Mucosa of stomach (tissue), 1 donor: ENCODE data around the gene SNAP47.

Source experiments
- H3K27me3 ChIP-seq: one replicate; pipeline ENCODE4 v1.7.0; 2013; ENCODE audit warnings: mild to moderate bottlenecking, low read length; ENCODE audit not compliant: control insufficient read depth, insufficient read depth
- H3K36me3 ChIP-seq: one replicate; pipeline ENCODE4 v1.7.0; 2013; ENCODE audit warnings: low read length; ENCODE audit not compliant: control insufficient read depth, insufficient read depth
- H3K4me1 ChIP-seq: one replicate; pipeline ENCODE4 v1.7.0; 2013; ENCODE audit warnings: mild to moderate bottlenecking, low read length; ENCODE audit not compliant: control insufficient read depth, insufficient read depth
- H3K4me3 ChIP-seq: one replicate; pipeline ENCODE4 v1.7.0; 2013; ENCODE audit warnings: low read length
- H3K9ac ChIP-seq: one replicate; pipeline ENCODE4 v1.7.0; 2013; ENCODE audit warnings: mild to moderate bottlenecking, low read length, moderate library complexity
- H3K9me3 ChIP-seq: one replicate; pipeline ENCODE4 v1.7.0; 2013; ENCODE audit warnings: mild to moderate bottlenecking, low read length, moderate library complexity; ENCODE audit not compliant: control insufficient read depth
- donor health status: Pancreatic carcinoma.

Gene SNAP47

DNA sequence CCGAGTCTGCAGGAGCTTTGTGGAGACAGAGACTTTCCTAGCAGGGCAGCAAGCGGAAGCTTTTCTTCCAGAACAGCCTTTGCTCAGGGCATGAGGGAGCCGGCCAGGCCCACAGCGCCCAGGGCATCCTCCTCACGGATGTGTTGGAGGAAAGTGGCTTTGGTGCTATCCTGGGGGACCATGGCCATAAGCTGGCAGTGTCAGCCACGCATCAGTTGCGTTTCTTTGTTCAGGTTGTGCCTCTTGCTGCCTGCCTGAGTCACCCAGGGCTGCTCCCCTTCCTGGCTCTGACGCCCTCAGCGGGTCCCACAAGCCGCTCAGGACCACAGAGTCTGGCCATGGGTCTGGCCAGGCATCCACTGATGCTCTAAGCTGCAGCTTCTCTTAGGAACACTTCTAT lies 40.6 kb downstream of the SNAP47 start:
- no peak overlapping the region for H3K4me3 ChIP-seq
- H3K4me1 ChIP-seq: no peaks in the 10 kb centered on the region
- no peak overlapping the region for H3K9ac ChIP-seq
- H3K9me3 ChIP-seq: no peaks in the 10 kb centered on the region
- H3K36me3 ChIP-seq: no peaks in the 10 kb centered on the region
- H3K27me3 ChIP-seq: no peaks in the 10 kb centered on the region

DNA sequence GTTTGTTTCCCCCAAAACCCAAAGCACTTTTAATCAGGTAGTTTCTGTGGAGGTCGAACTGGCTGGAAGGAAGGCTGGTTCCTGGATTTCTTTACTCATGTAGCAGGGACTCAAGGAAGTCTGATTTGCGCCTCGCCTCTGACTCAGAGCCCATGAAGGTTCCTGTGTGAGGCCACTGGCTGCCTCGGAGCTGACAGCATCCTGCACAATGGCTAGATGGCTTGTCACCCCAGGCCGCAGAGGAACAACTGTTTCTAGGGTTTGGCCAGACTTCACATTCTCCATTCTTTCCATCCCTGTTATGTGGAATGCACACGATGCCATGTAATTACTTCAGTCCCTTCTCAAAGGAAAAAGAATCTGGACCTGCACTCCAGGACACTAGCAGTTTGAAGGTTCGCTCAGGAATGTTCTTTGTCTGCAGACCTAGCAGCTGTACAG lies 41.1 kb downstream of the SNAP47 start:
- no peaks in the 10 kb centered on the region for H3K9me3 ChIP-seq
- no peaks in the 10 kb centered on the region for H3K36me3 ChIP-seq
- no peak overlapping the region for H3K4me3 ChIP-seq
- no peaks in the 10 kb centered on the region for H3K27me3 ChIP-seq
- no peaks in the 10 kb centered on the region for H3K4me1 ChIP-seq
- no peak overlapping the region for H3K9ac ChIP-seq

DNA sequence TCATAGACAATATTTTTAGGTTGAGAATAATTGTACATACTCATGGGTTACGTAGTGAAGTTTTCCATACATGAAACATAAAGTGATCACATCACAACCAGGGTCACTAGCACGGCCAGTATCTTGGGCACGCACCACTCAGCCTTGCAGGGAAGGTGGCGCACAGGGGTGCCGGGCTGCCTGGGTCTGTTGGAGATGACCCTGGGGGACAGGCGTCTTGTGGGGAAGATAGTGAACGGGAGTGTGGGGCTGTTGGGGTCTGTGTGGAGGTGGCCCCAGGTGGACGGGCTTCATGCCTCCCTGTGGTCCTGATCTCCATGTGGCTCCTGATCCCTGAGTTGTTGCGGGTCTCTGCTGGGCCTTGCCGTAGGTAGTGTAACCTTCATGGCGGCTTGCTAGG lies 41.9 kb downstream of the SNAP47 start:
- H3K4me3 ChIP-seq: no peak overlapping the region
- no peak overlapping the region for H3K9ac ChIP-seq
- H3K27me3 ChIP-seq: no peaks in the 10 kb centered on the region
- H3K4me1 ChIP-seq: no peaks in the 10 kb centered on the region
- no peaks in the 10 kb centered on the region for H3K9me3 ChIP-seq
- no peaks in the 10 kb centered on the region for H3K36me3 ChIP-seq

DNA sequence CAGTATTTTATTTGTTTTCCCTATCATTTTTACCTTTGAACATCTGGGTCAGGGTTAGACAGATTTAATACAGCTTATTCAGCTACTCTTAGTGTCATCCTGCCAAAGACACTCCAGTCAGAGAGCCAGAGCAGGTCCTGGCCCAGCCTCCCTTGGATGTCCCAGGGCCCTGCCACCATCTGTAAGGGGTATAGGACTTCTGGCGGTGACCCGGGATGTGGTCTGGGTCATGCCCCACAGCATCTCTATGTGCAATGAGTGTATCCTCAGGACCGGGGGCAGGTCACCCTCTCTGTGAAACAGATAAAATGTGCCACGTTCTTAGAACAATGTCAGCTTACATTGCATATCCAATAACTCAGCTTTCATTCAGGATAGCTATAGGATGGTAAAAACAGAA lies 42.4 kb downstream of the SNAP47 start:
- H3K4me1 ChIP-seq: no peaks in the 10 kb centered on the region
- no peaks in the 10 kb centered on the region for H3K9me3 ChIP-seq
- H3K36me3 ChIP-seq: no peaks in the 10 kb centered on the region
- H3K4me3 ChIP-seq: no peak overlapping the region
- no peaks in the 10 kb centered on the region for H3K27me3 ChIP-seq
- H3K9ac ChIP-seq: no peak overlapping the region

DNA sequence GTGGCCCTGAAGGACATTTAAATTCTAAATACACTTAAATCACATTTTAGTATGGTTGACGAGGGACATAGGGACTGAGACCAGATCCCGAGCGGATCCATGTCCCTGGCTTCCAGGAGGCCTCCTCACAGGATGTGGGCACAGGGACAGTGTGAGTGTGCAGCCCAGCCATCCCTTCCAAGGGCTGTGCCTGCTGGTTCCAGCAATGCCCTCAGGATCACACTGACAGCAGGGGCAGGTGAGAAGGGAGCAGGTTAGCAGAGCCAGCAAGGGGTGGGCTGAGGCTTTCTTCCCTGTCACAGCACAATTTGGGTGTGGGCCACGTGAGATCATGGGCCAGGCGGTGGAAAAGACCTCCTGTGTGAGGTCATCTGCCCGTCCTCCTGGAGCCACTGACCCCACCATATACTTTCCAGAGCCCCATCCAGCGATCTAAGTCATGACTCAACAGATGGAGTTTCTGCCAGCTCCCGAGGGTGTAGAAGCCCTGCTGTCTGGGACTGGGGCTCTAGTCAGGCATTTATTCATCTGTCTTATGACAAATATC lies 43.2 kb downstream of the SNAP47 start:
- H3K36me3 ChIP-seq: no peaks in the 10 kb centered on the region
- no peaks in the 10 kb centered on the region for H3K9me3 ChIP-seq
- H3K4me3 ChIP-seq: no peak overlapping the region
- no peaks in the 10 kb centered on the region for H3K27me3 ChIP-seq
- H3K9ac ChIP-seq: no peak overlapping the region
- no peaks in the 10 kb centered on the region for H3K4me1 ChIP-seq

DNA sequence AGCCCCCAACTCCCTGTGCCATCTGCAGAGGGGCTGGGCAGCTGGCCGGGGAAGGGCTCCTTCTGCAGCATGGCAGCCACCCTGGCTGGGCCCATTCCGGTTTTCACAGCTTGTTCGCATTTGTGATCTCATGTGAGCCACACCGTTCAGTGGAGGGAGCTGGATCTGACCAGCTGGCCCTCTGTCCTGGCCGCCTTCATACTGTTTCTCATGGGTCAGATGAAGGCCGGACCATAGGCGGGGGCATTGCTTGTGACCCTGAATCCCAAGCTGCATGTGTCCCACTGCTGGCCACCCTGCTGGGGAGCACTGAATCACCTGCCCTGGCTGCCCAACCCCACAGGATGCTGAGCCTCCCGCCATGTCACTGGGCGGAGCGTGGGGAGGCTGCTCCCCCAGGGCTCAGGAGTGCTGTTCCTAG lies 43.8 kb downstream of the SNAP47 start:
- Histone ChIP-seq H3K9ac (no peak overlapping the region), H3K9me3 (no peaks in the 10 kb centered on the region), H3K36me3 (no peaks in the 10 kb centered on the region), H3K27me3 (no peaks in the 10 kb centered on the region), H3K4me3 (no peak overlapping the region), H3K4me1 (no peaks in the 10 kb centered on the region)

DNA sequence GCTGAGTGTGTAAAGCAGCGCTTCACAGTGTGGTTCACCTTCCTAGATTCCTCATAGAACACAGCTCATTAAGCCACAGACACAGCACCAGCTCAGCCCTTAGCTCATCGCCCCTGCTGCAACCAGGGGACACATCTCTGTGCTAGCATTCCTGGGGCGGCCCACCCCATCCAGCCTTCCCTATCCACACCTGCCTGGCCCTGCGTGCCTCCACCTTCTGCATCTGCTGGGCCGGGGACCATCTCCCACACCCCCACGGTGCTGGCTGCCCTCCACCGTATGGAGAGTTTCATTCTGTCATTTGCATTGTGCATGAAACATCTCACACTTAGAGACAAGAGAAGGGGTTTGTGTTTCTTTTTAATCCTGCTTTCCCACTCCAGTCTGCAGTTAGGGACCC lies 44.5 kb downstream of the SNAP47 start:
- Histone ChIP-seq H3K9me3 (no peaks in the 10 kb centered on the region), H3K27me3 (no peaks in the 10 kb centered on the region), H3K36me3 (no peaks in the 10 kb centered on the region), H3K4me1 (no peaks in the 10 kb centered on the region), H3K4me3 (no peak overlapping the region), H3K9ac (no peak overlapping the region)

DNA sequence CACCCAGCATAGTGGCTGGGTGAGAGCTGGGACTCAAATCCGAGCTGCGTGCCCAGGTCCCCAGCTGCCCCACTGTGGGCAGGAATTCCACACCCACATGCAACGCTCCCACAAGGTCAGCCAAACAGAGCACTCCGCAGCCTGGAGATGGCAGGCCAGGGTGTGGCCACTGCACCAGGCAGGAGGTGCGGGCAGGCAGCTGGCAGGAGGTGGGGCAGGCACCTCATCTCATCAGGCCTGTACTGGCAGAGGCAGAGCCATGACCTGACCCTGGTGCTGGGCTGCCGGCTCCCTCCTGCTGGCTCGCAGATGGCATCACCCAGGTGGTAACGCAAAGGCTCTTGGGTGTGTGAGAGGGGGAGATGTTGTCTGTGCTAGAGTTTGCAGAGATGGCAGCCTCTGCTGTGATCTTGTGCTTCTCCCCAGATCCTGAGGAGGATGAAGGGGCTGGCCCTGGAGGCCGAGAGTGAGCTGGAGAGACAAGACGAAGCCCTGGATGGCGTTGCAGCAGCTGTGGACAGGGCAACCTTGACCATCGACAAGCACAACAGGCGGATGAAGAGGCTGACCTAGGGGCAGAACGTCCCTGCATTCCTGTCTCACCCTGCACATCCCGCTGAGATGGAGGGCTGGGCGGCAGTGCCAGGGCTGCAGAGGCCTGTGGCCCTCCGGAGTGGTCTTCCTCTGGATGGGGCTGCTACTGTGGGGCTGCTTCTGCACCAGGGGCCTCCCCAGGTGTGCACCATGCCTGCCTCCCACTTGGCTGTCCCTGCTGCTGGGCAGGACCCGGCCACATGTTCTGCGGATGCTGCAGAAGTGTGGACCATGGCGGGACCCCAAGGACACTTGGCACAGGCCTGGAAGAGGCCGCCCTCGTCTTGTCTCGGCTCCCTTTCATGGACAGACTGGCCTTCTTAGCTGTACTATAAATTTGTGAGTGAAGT lies 45.1 kb downstream of the SNAP47 start:
- no peaks in the 10 kb centered on the region for H3K4me1 ChIP-seq
- H3K27me3 ChIP-seq: no peaks in the 10 kb centered on the region
- no peaks in the 10 kb centered on the region for H3K36me3 ChIP-seq
- no peak overlapping the region for H3K4me3 ChIP-seq
- no peak overlapping the region for H3K9ac ChIP-seq
- no peaks in the 10 kb centered on the region for H3K9me3 ChIP-seq

DNA sequence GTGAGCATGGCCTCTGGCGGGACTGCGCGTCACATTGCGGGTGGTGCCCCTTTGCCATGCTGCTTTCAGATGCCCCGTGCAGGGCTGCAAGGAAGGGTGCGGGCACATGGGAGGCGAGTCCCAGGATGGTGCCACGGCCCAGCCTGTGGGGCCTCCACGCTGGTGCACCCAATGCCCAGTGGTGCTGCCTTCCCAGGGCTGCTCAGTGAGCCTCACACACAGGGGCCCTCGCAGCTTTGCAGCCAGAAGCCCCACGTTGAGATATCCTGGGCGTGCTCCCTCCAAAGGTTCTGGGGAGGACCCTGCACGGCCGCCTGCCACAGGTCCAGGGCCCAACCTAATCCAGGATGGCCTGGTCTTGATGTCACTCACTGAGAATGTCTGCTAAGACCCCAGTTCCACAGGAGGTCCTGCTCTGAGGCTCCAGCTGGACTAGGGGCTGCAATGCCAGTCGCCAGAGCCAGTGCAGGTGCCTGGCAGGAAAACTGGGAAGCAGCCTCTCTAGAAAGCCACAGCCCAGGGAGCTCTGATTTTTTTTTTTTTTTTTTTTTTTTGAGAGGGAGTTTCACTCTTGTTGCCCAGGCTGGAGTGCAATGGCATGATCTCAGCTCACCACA lies 46.2 kb downstream of the SNAP47 start:
- peaks cover 6% of the 10 kb centered on the region for H3K4me1 ChIP-seq

DNA sequence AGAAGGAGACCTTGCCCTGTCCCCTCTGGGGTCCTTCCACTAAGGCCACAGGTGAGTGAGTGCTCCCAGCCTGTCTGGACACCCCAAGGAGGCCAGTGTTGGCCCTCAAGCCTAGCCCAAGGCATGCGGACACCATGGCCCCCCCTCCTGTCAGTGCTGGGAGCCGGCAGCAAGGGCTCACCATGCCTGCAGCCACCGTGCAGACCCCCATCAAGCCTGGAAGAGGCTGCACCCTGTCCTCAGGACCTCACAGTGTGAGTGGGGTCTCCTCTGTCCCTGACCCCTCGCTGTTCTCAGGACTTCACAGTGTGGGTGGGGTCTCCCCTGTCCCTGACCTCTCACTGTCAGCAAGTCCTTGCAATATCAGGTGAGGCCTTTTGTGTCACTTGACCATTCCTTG lies 47.0 kb downstream of the SNAP47 start:
- H3K4me1 ChIP-seq: peaks cover 14% of the 10 kb centered on the region
- H3K4me3 ChIP-seq: no peak overlapping the region
- H3K9me3 ChIP-seq: no peaks in the 10 kb centered on the region
- H3K36me3 ChIP-seq: no peaks in the 10 kb centered on the region
- no peak overlapping the region for H3K9ac ChIP-seq
- H3K27me3 ChIP-seq: peaks cover 18% of the 10 kb centered on the region

More for the DNA sequence above, 46.2 kb downstream of the SNAP47 start:
- no peaks in the 10 kb centered on the region for H3K9me3 ChIP-seq
- no peak overlapping the region for H3K4me3 ChIP-seq
- H3K36me3 ChIP-seq: no peaks in the 10 kb centered on the region
- H3K27me3 ChIP-seq: peaks cover 10% of the 10 kb centered on the region
- no peak overlapping the region for H3K9ac ChIP-seq

DNA sequence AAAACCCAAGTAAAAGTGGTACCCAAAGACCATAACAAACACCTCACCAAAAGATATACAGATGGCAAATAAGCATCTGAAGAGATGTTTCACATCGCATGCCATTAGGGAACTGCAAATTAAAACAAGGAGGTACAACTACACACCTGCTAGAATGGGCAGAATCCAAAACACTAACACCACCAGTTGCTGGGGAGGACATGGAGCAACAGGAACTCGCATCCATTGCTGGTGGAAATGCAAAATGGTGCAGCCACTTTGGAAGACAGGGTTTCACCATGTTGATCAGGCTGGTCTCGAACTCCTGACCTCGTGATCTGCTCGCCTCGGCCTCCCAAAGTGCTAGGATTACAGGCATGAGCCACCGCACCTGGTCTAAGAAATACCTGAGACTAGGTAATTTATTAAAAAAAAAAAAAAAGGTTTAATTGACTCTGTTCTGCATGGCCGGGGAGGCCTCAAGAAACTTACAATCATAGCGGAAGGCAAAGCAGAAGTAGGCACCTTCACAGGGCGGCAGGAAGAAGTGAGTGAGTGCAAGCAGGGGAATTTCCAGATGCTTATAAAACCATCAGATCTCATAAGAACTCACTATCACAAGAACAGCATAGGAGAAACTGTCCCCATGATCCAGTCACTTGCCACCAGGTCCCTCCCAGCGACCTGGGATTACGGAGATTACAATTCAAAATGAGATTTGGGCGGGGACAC lies 50.0 kb downstream of the SNAP47 start:
- no peak overlapping the region for H3K4me3 ChIP-seq
- H3K27me3 ChIP-seq: peaks cover 18% of the 10 kb centered on the region
- peaks cover 29% of the 10 kb centered on the region for H3K4me1 ChIP-seq
- no peaks in the 10 kb centered on the region for H3K9me3 ChIP-seq
- H3K36me3 ChIP-seq: no peaks in the 10 kb centered on the region
- H3K9ac ChIP-seq: no peak overlapping the region
